ENCODE results near the gene UIMC1. TPM values are rescaled to one million over a fixed set of nuclear protein-coding genes. Genes with fewer than 3 reads are reported as not detected.

The UIMC1 gene
- total and polyA plus RNA-seq, 2 of the 13 experiments (the other 11 are each of a cell fraction or from before 2014, with no cell fraction given) = 18.9 to 32.7 TPM

DNA sequence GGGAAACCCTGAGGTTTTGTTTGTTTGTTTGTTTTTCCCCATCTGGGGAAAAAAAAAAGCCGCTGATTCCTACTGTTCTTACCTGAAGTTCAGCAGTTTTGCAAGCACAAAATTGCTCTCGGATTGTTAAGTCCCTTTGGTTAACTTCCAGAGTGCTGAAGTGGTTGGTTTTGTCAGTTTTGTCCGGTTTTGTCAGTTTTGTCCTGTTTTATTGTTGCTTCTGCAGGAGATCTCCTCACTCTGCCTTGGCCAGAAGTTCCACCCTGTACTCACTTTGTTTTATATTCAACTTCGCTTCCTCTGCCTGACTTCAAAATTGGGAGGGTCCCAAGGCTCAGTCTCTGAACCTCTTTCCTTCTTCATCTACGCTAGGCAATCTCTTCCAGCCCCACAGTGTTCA lies 30.3 kb upstream of the UIMC1 start (continued):
- TF ChIP-seq, protein P1, sequence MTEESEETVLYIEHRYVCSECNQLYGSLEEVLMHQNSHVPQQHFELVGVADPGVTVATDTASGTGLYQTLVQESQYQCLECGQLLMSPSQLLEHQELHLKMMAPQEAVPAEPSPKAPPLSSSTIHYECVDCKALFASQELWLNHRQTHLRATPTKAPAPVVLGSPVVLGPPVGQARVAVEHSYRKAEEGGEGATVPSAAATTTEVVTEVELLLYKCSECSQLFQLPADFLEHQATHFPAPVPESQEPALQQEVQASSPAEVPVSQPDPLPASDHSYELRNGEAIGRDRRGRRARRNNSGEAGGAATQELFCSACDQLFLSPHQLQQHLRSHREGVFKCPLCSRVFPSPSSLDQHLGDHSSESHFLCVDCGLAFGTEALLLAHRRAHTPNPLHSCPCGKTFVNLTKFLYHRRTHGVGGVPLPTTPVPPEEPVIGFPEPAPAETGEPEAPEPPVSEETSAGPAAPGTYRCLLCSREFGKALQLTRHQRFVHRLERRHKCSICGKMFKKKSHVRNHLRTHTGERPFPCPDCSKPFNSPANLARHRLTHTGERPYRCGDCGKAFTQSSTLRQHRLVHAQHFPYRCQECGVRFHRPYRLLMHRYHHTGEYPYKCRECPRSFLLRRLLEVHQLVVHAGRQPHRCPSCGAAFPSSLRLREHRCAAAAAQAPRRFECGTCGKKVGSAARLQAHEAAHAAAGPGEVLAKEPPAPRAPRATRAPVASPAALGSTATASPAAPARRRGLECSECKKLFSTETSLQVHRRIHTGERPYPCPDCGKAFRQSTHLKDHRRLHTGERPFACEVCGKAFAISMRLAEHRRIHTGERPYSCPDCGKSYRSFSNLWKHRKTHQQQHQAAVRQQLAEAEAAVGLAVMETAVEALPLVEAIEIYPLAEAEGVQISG (CRISPR knock-in tag; IDR thresholded peaks at IDR 0.05) = no peak
- TF ChIP-seq ZNF557 (CRISPR knock-in tag; IDR thresholded peaks at IDR 0.05) (no peak), PHF20 (CRISPR knock-in tag; IDR thresholded peaks at IDR 0.05) (no peak), ZZZ3 (CRISPR knock-in tag; IDR thresholded peaks at IDR 0.05; ENCODE audit: borderline replicate concordance) (no peak), TBX3 (IDR thresholded peaks at IDR 0.05; ENCODE audit: borderline replicate concordance) (no peak), NFRKB (IDR thresholded peaks at IDR 0.05) (no peak), ADNP (CRISPR knock-in tag; IDR thresholded peaks at IDR 0.05) (no peak)
- TF ChIP-seq, protein P2, sequence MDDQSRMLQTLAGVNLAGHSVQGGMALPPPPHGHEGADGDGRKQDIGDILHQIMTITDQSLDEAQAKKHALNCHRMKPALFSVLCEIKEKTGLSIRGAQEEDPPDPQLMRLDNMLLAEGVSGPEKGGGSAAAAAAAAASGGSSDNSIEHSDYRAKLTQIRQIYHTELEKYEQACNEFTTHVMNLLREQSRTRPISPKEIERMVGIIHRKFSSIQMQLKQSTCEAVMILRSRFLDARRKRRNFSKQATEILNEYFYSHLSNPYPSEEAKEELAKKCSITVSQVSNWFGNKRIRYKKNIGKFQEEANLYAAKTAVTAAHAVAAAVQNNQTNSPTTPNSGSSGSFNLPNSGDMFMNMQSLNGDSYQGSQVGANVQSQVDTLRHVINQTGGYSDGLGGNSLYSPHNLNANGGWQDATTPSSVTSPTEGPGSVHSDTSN (CRISPR knock-in tag; IDR thresholded peaks at IDR 0.05; ENCODE audit: borderline replicate concordance) = no peak
- TF ChIP-seq, protein P3, sequence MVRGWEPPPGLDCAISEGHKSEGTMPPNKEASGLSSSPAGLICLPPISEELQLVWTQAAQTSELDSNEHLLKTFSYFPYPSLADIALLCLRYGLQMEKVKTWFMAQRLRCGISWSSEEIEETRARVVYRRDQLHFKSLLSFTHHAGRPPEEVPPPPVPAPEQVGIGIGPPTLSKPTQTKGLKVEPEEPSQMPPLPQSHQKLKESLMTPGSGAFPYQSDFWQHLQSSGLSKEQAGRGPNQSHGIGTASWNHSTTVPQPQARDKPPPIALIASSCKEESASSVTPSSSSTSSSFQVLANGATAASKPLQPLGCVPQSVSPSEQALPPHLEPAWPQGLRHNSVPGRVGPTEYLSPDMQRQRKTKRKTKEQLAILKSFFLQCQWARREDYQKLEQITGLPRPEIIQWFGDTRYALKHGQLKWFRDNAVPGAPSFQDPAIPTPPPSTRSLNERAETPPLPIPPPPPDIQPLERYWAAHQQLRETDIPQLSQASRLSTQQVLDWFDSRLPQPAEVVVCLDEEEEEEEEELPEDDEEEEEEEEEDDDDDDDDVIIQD (CRISPR knock-in tag; IDR thresholded peaks at IDR 0.05; ENCODE audit: low read depth) = no peak
